HG03565 (cell line): Measurements from ENCODE around the gene ZNF778.

Source experiments
- ATAC-seq: cut with Tn5 transposase; IDR thresholded peaks from one replicate; pipeline ENCODE4 v1.9.1; 2021; ENCODE audit warnings: mild to moderate bottlenecking, moderate library complexity; ENCODE audit not compliant: unreplicated experiment

The ZNF778 gene

GRCh38 chr16:89217388-89218191 lies at the start of gene ZNF778:
TSS of gene ZNF778 (plus strand) at chr16:89217703. CDS start at chr16:89221128, 3,425 bp downstream.
- ATAC-seq: peak; percentile 71

- no peak for ATAC-seq
Observed at GRCh38 chr16:89168381-89169189, 48.9 kb upstream of the ZNF778 start.

- no peak for ATAC-seq
Observed at GRCh38 chr16:89169778-89170177, 47.7 kb upstream of the ZNF778 start.

- ATAC-seq: no peak
Observed at GRCh38 chr16:89170346-89171215, 46.9 kb upstream of the ZNF778 start.

GRCh38 chr16:89171216-89172170 lies 46.0 kb upstream of the ZNF778 start, which contains the start of gene CDH15:
TSS of gene CDH15 (plus strand) at chr16:89171748. CDS start at chr16:89171832, 84 bp downstream.
- ATAC-seq: peak; percentile 56

- ATAC-seq: no peak
Observed at GRCh38 chr16:89172171-89172527, 45.4 kb upstream of the ZNF778 start.

- no peak for ATAC-seq
Observed at GRCh38 chr16:89172528-89173173, 44.9 kb upstream of the ZNF778 start.

- ATAC-seq: no peak
Observed at GRCh38 chr16:89173174-89173921, 44.2 kb upstream of the ZNF778 start.

GRCh38 chr16:89174055-89174827 lies 43.3 kb upstream of the ZNF778 start:
- ATAC-seq: no peak

GRCh38 chr16:89174877-89175276 lies 42.6 kb upstream of the ZNF778 start:
- ATAC-seq: no peak

GRCh38 chr16:89175280-89176146 lies 42.0 kb upstream of the ZNF778 start:
- no peak for ATAC-seq

GRCh38 chr16:89176147-89176690 lies 41.3 kb upstream of the ZNF778 start:
- ATAC-seq: no peak

GRCh38 chr16:89176717-89177116 lies 40.8 kb upstream of the ZNF778 start:
- ATAC-seq: no peak

- ATAC-seq: no peak
Observed at GRCh38 chr16:89177501-89177900, 40.0 kb upstream of the ZNF778 start.

- ATAC-seq: no peak
Observed at GRCh38 chr16:89178453-89179147, 38.9 kb upstream of the ZNF778 start.

GRCh38 chr16:89179148-89179484 lies 38.4 kb upstream of the ZNF778 start:
- no peak for ATAC-seq
